H1 (cell line): ENCODE results near the gene CCDC107. TPM values are rescaled to one million over a fixed set of nuclear protein-coding genes. Genes with fewer than 3 reads are reported as not detected.

ENCODE experiments used
- CTCF ChIA-PET: fragments of 300-600 bp; sonication (Branson Sonifier 250); formaldehyde crosslinking; loops from one replicate; lab custom pipeline; 2021; ENCODE audit not compliant: partially characterized antibody; lab: Charles Lee
- POLR2A ChIA-PET: fragments of 300-600 bp; sonication (Branson Sonifier 250); formaldehyde crosslinking; loops from one replicate; lab custom pipeline; 2021; ENCODE audit warnings: inconsistent platforms; ENCODE audit not compliant: partially characterized antibody; lab: Charles Lee
- DNase-seq, 2 experiments: peaks; one replicate each; pipeline versions ENCODE4 v3.0.0 to v3.0.0-alpha.2; 2010 to 2022; ENCODE audit warnings: low spot score in 2 of 2, low read depth in 1 of 2, mixed read lengths in 1 of 2
- FAIRE-seq: peaks from 2 replicates; lab custom pipeline; 2011; peaks lifted over from hg19 to GRCh38; lab: Jason Lieb, UNC
- H2AFZ ChIP-seq: 2 replicates; pipeline ENCODE4 v1.8.1; 2012; ENCODE audit warnings: low read length, inconsistent platforms
- H2AK5ac ChIP-seq: 2 replicates; pipeline ENCODE4 v1.6.1; 2013; ENCODE audit warnings: low read depth, low read length
- H2BK120ac ChIP-seq: replicated peaks from 2 replicates; pipeline ENCODE3; 2013; ENCODE audit warnings: low read depth, low read length, inconsistent platforms
- H2BK12ac ChIP-seq: 2 replicates; pipeline ENCODE4 v1.6.1; 2013; ENCODE audit warnings: low read depth, low read length
- H2BK15ac ChIP-seq: 2 replicates; pipeline ENCODE4 v1.6.1; 2013; ENCODE audit warnings: low read length
- H2BK20ac ChIP-seq: 2 replicates; pipeline ENCODE4 v1.6.1; 2013; ENCODE audit warnings: low read length
- H2BK5ac ChIP-seq: 2 replicates; pipeline ENCODE4 v1.6.1; 2013; ENCODE audit warnings: low read depth, low read length
- H3K14ac ChIP-seq: 2 replicates; pipeline ENCODE4 v1.6.1; 2013; ENCODE audit warnings: inconsistent platforms; ENCODE audit not compliant: insufficient read length
- H3K18ac ChIP-seq: 2 replicates; pipeline ENCODE4 v1.6.1; 2013; ENCODE audit warnings: low read length; ENCODE audit errors: extremely low read depth
- H3K23ac ChIP-seq: 2 replicates; pipeline ENCODE4 v1.6.1; 2013; ENCODE audit warnings: inconsistent platforms; ENCODE audit not compliant: insufficient read length
- H3K23me2 ChIP-seq: 2 replicates; pipeline ENCODE4 v1.6.1; 2013; ENCODE audit warnings: low read depth, low read length
- H3K27ac ChIP-seq: 2 replicates; pipeline ENCODE4 v1.6.1; 2011; ENCODE audit warnings: low read depth, low read length, inconsistent platforms
- H3K27me3 ChIP-seq, 4 experiments: replicated peaks in 1 of 4; 1 replicate in 1 of 4; 2 replicates in 3 of 4; pipeline versions ENCODE4 v1.6.1 to v1.8.1; 2011 to 2013; ENCODE audit warnings: low read length in 3 of 4, mild to moderate bottlenecking in 3 of 4, inconsistent platforms in 2 of 4, mixed read lengths in 2 of 4, moderate library complexity in 1 of 4; ENCODE audit not compliant: control insufficient read depth in 3 of 4, insufficient read depth in 3 of 4; ENCODE audit errors: extremely low read depth in 1 of 4
- H3K36me3 ChIP-seq, 4 experiments: 2 replicates each; pipeline versions ENCODE4 v1.6.1 to v1.8.1; 2011 to 2013; ENCODE audit warnings: mild to moderate bottlenecking in 4 of 4, low read length in 3 of 4, moderate library complexity in 2 of 4, control low read depth in 1 of 4, inconsistent platforms in 1 of 4; ENCODE audit not compliant: insufficient read depth in 4 of 4, control insufficient read depth in 2 of 4
- H3K4ac ChIP-seq: replicated peaks from 2 replicates; pipeline ENCODE3; 2013; ENCODE audit warnings: low read length, low read depth, mixed read lengths, inconsistent platforms; ENCODE audit not compliant: insufficient read length
- H3K4me1 ChIP-seq, 4 experiments: replicated peaks in 1 of 4; 1 replicate in 1 of 4; 2 replicates in 3 of 4; pipeline versions ENCODE4 v1.6.1 to v1.8.1; 2011 to 2013; ENCODE audit warnings: low read length in 3 of 4, inconsistent platforms in 2 of 4, mixed read lengths in 1 of 4; ENCODE audit not compliant: insufficient read depth in 4 of 4, control insufficient read depth in 3 of 4
- H3K4me2 ChIP-seq, 2 experiments: 2 replicates each; pipeline versions ENCODE4 v1.6.1 to v1.8.1; 2011 to 2013; ENCODE audit warnings: low read depth in 2 of 2, low read length in 2 of 2, control low read depth in 1 of 2, inconsistent platforms in 1 of 2, mild to moderate bottlenecking in 1 of 2; ENCODE audit not compliant: insufficient read depth in 1 of 2
- H3K4me3 ChIP-seq, 4 experiments: fragments of 200-600, 300-600 bp in 1 of 4; sonication (generic), shearing (Covaris generic), sonication (Bioruptor Twin) in 1 of 4; 2 replicates each; pipeline versions ENCODE4 v1.5.1 to v1.8.1; 2011 to 2016; ENCODE audit warnings: low read length in 4 of 4, low read depth in 3 of 4, control low read depth in 2 of 4, inconsistent platforms in 2 of 4, mild to moderate bottlenecking in 2 of 4, mixed read lengths in 1 of 4, moderate library complexity in 1 of 4; ENCODE audit not compliant: insufficient read depth in 2 of 4; ENCODE audit errors: extremely low read depth in 1 of 4
- H3K56ac ChIP-seq: replicated peaks from 2 replicates; pipeline ENCODE3; 2013; ENCODE audit warnings: low read depth, mild to moderate bottlenecking, mixed read lengths, low read length, inconsistent platforms; ENCODE audit not compliant: insufficient read length
- H3K79me1 ChIP-seq: 2 replicates; pipeline ENCODE4 v1.6.1; 2013; ENCODE audit warnings: low read depth, low read length, control low read depth
- H3K79me2 ChIP-seq, 2 experiments: 2 replicates each; pipeline versions ENCODE4 v1.6.1 to v1.8.1; 2012 to 2013; ENCODE audit warnings: low read length in 2 of 2, mild to moderate bottlenecking in 2 of 2, inconsistent platforms in 1 of 2; ENCODE audit not compliant: insufficient read depth in 2 of 2, control insufficient read depth in 1 of 2
- H3K9ac ChIP-seq, 4 experiments: replicated peaks in 1 of 4; 1 replicate in 1 of 4; 2 replicates in 3 of 4; pipeline versions ENCODE4 v1.6.1 to v1.8.1; 2011 to 2013; ENCODE audit warnings: low read depth in 3 of 4, low read length in 3 of 4, control low read depth in 2 of 4, mild to moderate bottlenecking in 2 of 4, moderate library complexity in 2 of 4, inconsistent platforms in 1 of 4; ENCODE audit errors: extremely low read depth in 1 of 4
- H3K9me3 ChIP-seq, 2 experiments: 2 replicates each; pipeline versions ENCODE4 v1.6.1 to v1.8.1; 2012 to 2013; ENCODE audit warnings: mild to moderate bottlenecking in 2 of 2, moderate library complexity in 2 of 2, control low read depth in 1 of 2, inconsistent platforms in 1 of 2, low read depth in 1 of 2, low read length in 1 of 2, mixed read lengths in 1 of 2; ENCODE audit not compliant: insufficient read depth in 2 of 2
- H4K20me1 ChIP-seq, 2 experiments: replicated peaks in 1 of 2; 2 replicates each; pipeline versions ENCODE3 to v1.8.1; 2011 to 2013; ENCODE audit warnings: inconsistent platforms in 2 of 2, low read length in 2 of 2, mild to moderate bottlenecking in 1 of 2; ENCODE audit not compliant: insufficient read depth in 2 of 2, control insufficient read depth in 1 of 2
- H4K5ac ChIP-seq: 2 replicates; pipeline ENCODE4 v1.6.1; 2013; ENCODE audit warnings: low read length, low read depth, mixed read lengths, inconsistent platforms; ENCODE audit not compliant: insufficient read length
- H4K8ac ChIP-seq: 2 replicates; pipeline ENCODE4 v1.8.0; 2013; ENCODE audit warnings: mild to moderate bottlenecking, moderate library complexity, low read length, inconsistent platforms; ENCODE audit not compliant: insufficient read depth; ENCODE audit errors: extremely low read depth
- H4K91ac ChIP-seq: replicated peaks from 2 replicates; pipeline ENCODE3; 2013; ENCODE audit warnings: low read length, mixed read lengths, inconsistent platforms; ENCODE audit not compliant: insufficient read length
- CBX8 ChIP-seq: fragments of 300-800, 300-1000 bp; sonication (generic); IDR thresholded peaks from 2 replicates; pipeline ENCODE4 v1.7.1; 2016; ENCODE audit warnings: low read depth, low read length, borderline replicate concordance
- HDAC2 ChIP-seq, 2 experiments: fragments of 300-600 bp in 1 of 2; sonication (generic) in 1 of 2; IDR thresholded peaks; 2 replicates each; pipeline ENCODE4 v1.6.1; 2011 to 2012; ENCODE audit warnings: low read depth in 2 of 2, low read length in 2 of 2, mild to moderate bottlenecking in 2 of 2, moderate library complexity in 2 of 2, borderline replicate concordance in 1 of 2, inconsistent platforms in 1 of 2
- HDAC6 ChIP-seq: IDR thresholded peaks from one replicate; pipeline ENCODE4 v1.7.1; 2012; ENCODE audit warnings: low read depth, mild to moderate bottlenecking, inconsistent platforms, low read length, moderate library complexity
- POLR2A ChIP-seq, 2 experiments: IDR thresholded peaks; 1 replicate in 1 of 2; 2 replicates in 1 of 2; pipeline ENCODE4 v1.6.1; 2011; ENCODE audit warnings: low read depth in 2 of 2, low read length in 2 of 2, mild to moderate bottlenecking in 2 of 2; ENCODE audit errors: control extremely low read depth in 1 of 2
- RAD21 ChIP-seq, 2 experiments: IDR thresholded peaks in 1 of 2; conservative IDR thresholded peaks in 1 of 2; 2 replicates each; pipeline ENCODE4 v1.6.1; 2011; ENCODE audit warnings: low read depth in 2 of 2, low read length in 2 of 2, improper control_type of control experiment in 1 of 2, inconsistent platforms in 1 of 2, mild to moderate bottlenecking in 1 of 2, moderate library complexity in 1 of 2
- SIRT6 ChIP-seq: IDR thresholded peaks from one replicate; pipeline ENCODE4 v1.7.1; 2012; ENCODE audit warnings: low read length, inconsistent platforms
- SRF ChIP-seq: IDR thresholded peaks from 2 replicates; pipeline ENCODE4 v1.6.1; 2011; ENCODE audit warnings: mild to moderate bottlenecking, low read depth, low read length, moderate library complexity
- whole genome bisulfite sequencing, 2 experiments: shearing (Covaris generic) in 1 of 2; methylation state at CpG; one replicate each; pipeline versions ENCODE4 v1.1.6 to v1.1.7; 2013 to 2015; ENCODE audit warnings: low lambda C conversion rate in 2 of 2, mixed read lengths in 2 of 2, inconsistent platforms in 1 of 2, low coverage in 1 of 2, missing lambda C conversion rate in 1 of 2; ENCODE audit not compliant: insufficient replicate concordance in 2 of 2, insufficient coverage in 1 of 2, insufficient read length in 1 of 2; ENCODE audit errors: extremely low coverage in 1 of 2, missing lambda C conversion rate in 1 of 2; 5-methylcytosine and 5-hydroxymethylcytosine counted together
- polyA plus RNA-seq, 7 experiments: library from polyadenylated mRNA; depleted of rRNA in 3 of 7; stranded (reverse) in 5 of 7; unstranded in 2 of 7; fragments of >200 nt in 5 of 7; fragments of 200-250 nt in 2 of 7; gene quantifications; 1 replicate in 5 of 7; 2 replicates in 1 of 7; 4 replicates in 1 of 7; pipeline versions ENCODE4 v1.2.1 to v1.2.3, GENCODE V29; 2011 to 2013; ENCODE audit warnings: missing spikeins in 2 of 7, mixed read lengths in 2 of 7
- total RNA-seq: library from RNA; stranded (reverse); fragmentation: NEBNext Ultra II Directional; extraction: Animal tissue kit (Norgen Biotek cat#: 25700); gene quantifications from 2 replicates; pipeline ENCODE4 v1.2.1, GENCODE V29; 2021
- TF ChIP-seq, protein P1 (sequence below), 3 experiments: IDR thresholded peaks; 1 replicate in 2 of 3; 2 replicates in 1 of 3; pipeline versions ENCODE4 v1.5.1 to v1.6.1; 2011; ENCODE audit warnings: low read length in 3 of 3, mild to moderate bottlenecking in 3 of 3, inconsistent platforms in 2 of 3, low read depth in 1 of 3, moderate library complexity in 1 of 3; ENCODE audit not compliant: insufficient read depth in 1 of 3; ENCODE audit errors: control extremely low read depth in 1 of 3

CCDC107 gene
- total and polyA plus RNA-seq, 2 of the 8 experiments (the other 6 are each of a cell fraction or from before 2014, with no cell fraction given), result 8.2 to 9.0 TPM

DNA sequence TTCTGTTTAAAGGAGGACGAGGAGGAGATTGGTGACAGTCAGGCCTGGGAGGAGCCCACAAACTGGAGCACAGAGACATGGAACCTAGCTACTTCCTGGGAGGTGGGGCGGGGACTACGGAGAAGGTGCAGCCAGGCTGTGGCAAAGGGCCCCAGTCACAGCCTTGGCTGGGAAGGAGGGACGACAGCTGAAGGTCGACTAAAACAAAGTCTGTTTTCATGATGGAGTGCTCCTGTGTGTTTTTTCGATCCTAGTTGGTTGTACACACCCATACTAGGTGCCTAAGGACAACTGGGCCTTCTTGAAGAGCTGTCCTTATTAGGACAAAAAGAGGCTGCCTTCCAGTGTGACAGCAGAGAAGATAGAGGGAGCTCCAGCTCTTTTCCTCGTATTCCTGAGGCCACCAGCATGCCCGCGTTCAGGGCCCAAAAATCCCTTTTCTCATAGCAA is 2.9 kb downstream of the CCDC107 start:
- H2BK15ac ChIP-seq, result no peak overlapping the region
- H3K36me3 ChIP-seq, result peaks cover 6 to 32% (median 13%) of the 10 kb centered on the region in 4 experiments
- H3K4ac ChIP-seq, result no peak overlapping the region
- H3K23ac ChIP-seq, result no peak overlapping the region
- no peak overlapping the region for H3K14ac ChIP-seq
- 77% methylated on average over 9 of the region's 9 CpGs; no CpG with 5 or more reads in 1 of the 2 experiments for WGBS, 2 experiments
- ChIA-PET POLR2A (interaction anchor here (0.6 to 7.9 kb wide), 11 partner anchors 10 to 589 kb away, joined by 3 to 84 read pairs (median 5); partner anchors contain the start of genes CA9, CREB3, TLN1 and TPM2), CTCF (interaction anchor here (0.6 to 15.9 kb wide), 28 partner anchors 9 to 871 kb away, joined by 3 to 347 read pairs (median 6); partner anchors contain the start of genes CA9, CREB3, GBA2 and HINT2)
- no peaks in the 10 kb centered on the region for H3K9me3 ChIP-seq
- peaks cover 0 to 5% (median 0%) of the 10 kb centered on the region in 4 experiments; a peak in 1 of 7 replicates for H3K27me3 ChIP-seq
- H2BK120ac ChIP-seq, result no peak overlapping the region
- H3K4me2 ChIP-seq, result no peak overlapping the region
- H3K23me2 ChIP-seq, result peaks cover 13% of the 10 kb centered on the region
- H3K27ac ChIP-seq, result peak overlapping the region; percentile 11; the same call in 1 of the 2 replicates
- no peak overlapping the region for H2AFZ ChIP-seq
- peaks cover 0 to 5% (median 2%) of the 10 kb centered on the region in 4 experiments for H3K4me1 ChIP-seq
- no peak overlapping the region for H2AK5ac ChIP-seq
- H4K5ac ChIP-seq, result no peak overlapping the region
- H3K56ac ChIP-seq, result no peak overlapping the region
- H2BK20ac ChIP-seq, result no peak overlapping the region
- H3K9ac ChIP-seq, result no peak overlapping the region
- DNase-seq, result no peak
- no peak overlapping the region for H2BK5ac ChIP-seq
- no peak overlapping the region for H4K91ac ChIP-seq
- H2BK12ac ChIP-seq, result no peak overlapping the region
- H3K79me1 ChIP-seq, result peaks cover 2% of the 10 kb centered on the region; the same call in 1 of the 2 replicates
- H3K4me3 ChIP-seq, result no peak overlapping the region
- FAIRE-seq, result no peak
- no peak overlapping the region for H3K18ac ChIP-seq
- H3K79me2 ChIP-seq, result no peaks in the 10 kb centered on the region; a peak in 1 of 4 replicates
- no peak overlapping the region for H4K8ac ChIP-seq
- TF ChIP-seq CBX8, result no peak
- peak; percentile 60 to 61 for TF ChIP-seq RAD21 (IDR thresholded peaks at IDR 0.05 in 1 of 2, conservative IDR thresholded peaks at IDR 0.05 in 1 of 2; ENCODE audit: low read depth in 2 of 2, low read length in 2 of 2)
- no peak for TF ChIP-seq HDAC6
- no peak for TF ChIP-seq POLR2A (IDR thresholded peaks at IDR 0.05; ENCODE audit: control extremely low read depth in 1 of 2, low read depth in 2 of 2, low read length in 2 of 2)
- TF ChIP-seq SIRT6, result no peak
- peak; percentile 71 for TF ChIP-seq SRF
- TF ChIP-seq HDAC2 (IDR thresholded peaks at IDR 0.05; ENCODE audit: borderline replicate concordance in 1 of 2, low read depth in 2 of 2, low read length in 2 of 2), result no peak
- TF ChIP-seq, protein P1, sequence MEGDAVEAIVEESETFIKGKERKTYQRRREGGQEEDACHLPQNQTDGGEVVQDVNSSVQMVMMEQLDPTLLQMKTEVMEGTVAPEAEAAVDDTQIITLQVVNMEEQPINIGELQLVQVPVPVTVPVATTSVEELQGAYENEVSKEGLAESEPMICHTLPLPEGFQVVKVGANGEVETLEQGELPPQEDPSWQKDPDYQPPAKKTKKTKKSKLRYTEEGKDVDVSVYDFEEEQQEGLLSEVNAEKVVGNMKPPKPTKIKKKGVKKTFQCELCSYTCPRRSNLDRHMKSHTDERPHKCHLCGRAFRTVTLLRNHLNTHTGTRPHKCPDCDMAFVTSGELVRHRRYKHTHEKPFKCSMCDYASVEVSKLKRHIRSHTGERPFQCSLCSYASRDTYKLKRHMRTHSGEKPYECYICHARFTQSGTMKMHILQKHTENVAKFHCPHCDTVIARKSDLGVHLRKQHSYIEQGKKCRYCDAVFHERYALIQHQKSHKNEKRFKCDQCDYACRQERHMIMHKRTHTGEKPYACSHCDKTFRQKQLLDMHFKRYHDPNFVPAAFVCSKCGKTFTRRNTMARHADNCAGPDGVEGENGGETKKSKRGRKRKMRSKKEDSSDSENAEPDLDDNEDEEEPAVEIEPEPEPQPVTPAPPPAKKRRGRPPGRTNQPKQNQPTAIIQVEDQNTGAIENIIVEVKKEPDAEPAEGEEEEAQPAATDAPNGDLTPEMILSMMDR (IDR thresholded peaks at IDR 0.05; ENCODE audit: control extremely low read depth in 1 of 3, insufficient read depth in 1 of 3, low read depth in 1 of 3, low read length in 3 of 3), result peak; percentile 1 to 48 (median 38)
- peaks cover 2 to 6% of the 10 kb centered on the region in 2 experiments for H4K20me1 ChIP-seq
